ENCODE data around the gene NR3C2.

The NR3C2 gene

GRCh38 chr4:148184922-148185321 lies 257.3 kb downstream of the NR3C2 start:
- Mint-ChIP-seq H3K27me3 (no peaks in the 10 kb centered on the region), H3K36me3 (peaks cover 26% of the 10 kb centered on the region), H3K4me3 (no peak overlapping the region), H3K4me1 (peaks cover 24% of the 10 kb centered on the region), H3K9me3 (peaks cover 15% of the 10 kb centered on the region), H3K27ac (no peak overlapping the region)

GRCh38 chr4:148182230-148182911 lies 259.8 kb downstream of the NR3C2 start:
- H3K4me1 Mint-ChIP-seq, result peaks cover 24% of the 10 kb centered on the region
- peaks cover 11% of the 10 kb centered on the region for H3K36me3 Mint-ChIP-seq
- no peak overlapping the region for H3K27ac Mint-ChIP-seq
- H3K9me3 Mint-ChIP-seq, result peaks cover under 1% of the 10 kb centered on the region
- no peak overlapping the region for H3K4me3 Mint-ChIP-seq
- no peaks in the 10 kb centered on the region for H3K27me3 Mint-ChIP-seq

- no peaks in the 10 kb centered on the region for H3K27me3 Mint-ChIP-seq
- peaks cover 27% of the 10 kb centered on the region for H3K4me1 Mint-ChIP-seq
- H3K4me3 Mint-ChIP-seq, result no peak overlapping the region
- H3K36me3 Mint-ChIP-seq, result peaks cover 17% of the 10 kb centered on the region
- H3K27ac Mint-ChIP-seq, result no peak overlapping the region
- H3K9me3 Mint-ChIP-seq, result no peaks in the 10 kb centered on the region
These were observed 268.7 kb downstream of the NR3C2 start for GRCh38 chr4:148173397-148174017.

- Mint-ChIP-seq H3K9me3 (no peaks in the 10 kb centered on the region), H3K27ac (no peak overlapping the region), H3K36me3 (peaks cover 17% of the 10 kb centered on the region), H3K27me3 (no peaks in the 10 kb centered on the region), H3K4me3 (no peak overlapping the region), H3K4me1 (peaks cover 32% of the 10 kb centered on the region)
These were observed 270.6 kb downstream of the NR3C2 start for GRCh38 chr4:148171596-148171995.

- Mint-ChIP-seq H3K27ac (no peak overlapping the region), H3K27me3 (no peaks in the 10 kb centered on the region), H3K4me1 (peaks cover 37% of the 10 kb centered on the region), H3K4me3 (no peak overlapping the region), H3K9me3 (no peaks in the 10 kb centered on the region), H3K36me3 (peaks cover 17% of the 10 kb centered on the region)
These were observed 271.5 kb downstream of the NR3C2 start for GRCh38 chr4:148170408-148171365.

- Mint-ChIP-seq H3K9me3 (no peaks in the 10 kb centered on the region), H3K36me3 (peaks cover 8% of the 10 kb centered on the region), H3K27ac (no peak overlapping the region), H3K4me1 (peaks cover 22% of the 10 kb centered on the region), H3K27me3 (no peaks in the 10 kb centered on the region), H3K4me3 (no peak overlapping the region)
These were observed 276.1 kb downstream of the NR3C2 start for GRCh38 chr4:148166132-148166591.

GRCh38 chr4:148164557-148164956 lies 277.7 kb downstream of the NR3C2 start:
- no peak overlapping the region for H3K27ac Mint-ChIP-seq
- H3K9me3 Mint-ChIP-seq, result no peaks in the 10 kb centered on the region
- no peak overlapping the region for H3K4me3 Mint-ChIP-seq
- H3K4me1 Mint-ChIP-seq, result peaks cover 16% of the 10 kb centered on the region
- H3K36me3 Mint-ChIP-seq, result peaks cover 8% of the 10 kb centered on the region
- no peaks in the 10 kb centered on the region for H3K27me3 Mint-ChIP-seq

GRCh38 chr4:148162991-148163390 lies 279.2 kb downstream of the NR3C2 start:
- Mint-ChIP-seq H3K27me3 (no peaks in the 10 kb centered on the region), H3K36me3 (peaks cover 12% of the 10 kb centered on the region), H3K27ac (no peak overlapping the region), H3K4me1 (peaks cover 16% of the 10 kb centered on the region), H3K9me3 (no peaks in the 10 kb centered on the region), H3K4me3 (no peak overlapping the region)

- H3K4me1 Mint-ChIP-seq, result peaks cover 15% of the 10 kb centered on the region
- H3K9me3 Mint-ChIP-seq, result no peaks in the 10 kb centered on the region
- H3K4me3 Mint-ChIP-seq, result no peak overlapping the region
These were observed 279.7 kb downstream of the NR3C2 start for GRCh38 chr4:148162519-148162918.

GRCh38 chr4:148161601-148162000 lies 280.6 kb downstream of the NR3C2 start:
- Mint-ChIP-seq H3K9me3 (no peaks in the 10 kb centered on the region), H3K27me3 (no peaks in the 10 kb centered on the region), H3K27ac (no peak overlapping the region), H3K36me3 (peaks cover 13% of the 10 kb centered on the region), H3K4me1 (peaks cover 11% of the 10 kb centered on the region), H3K4me3 (no peak overlapping the region)

More at GRCh38 chr4:148162519-148162918, 279.7 kb downstream of the NR3C2 start:
- H3K36me3 Mint-ChIP-seq, result peaks cover 12% of the 10 kb centered on the region
- H3K27ac Mint-ChIP-seq, result no peak overlapping the region
- no peaks in the 10 kb centered on the region for H3K27me3 Mint-ChIP-seq

- Mint-ChIP-seq H3K4me1 (peaks cover 2% of the 10 kb centered on the region), H3K27ac (no peak overlapping the region), H3K27me3 (no peaks in the 10 kb centered on the region), H3K36me3 (peaks cover 13% of the 10 kb centered on the region), H3K4me3 (no peak overlapping the region), H3K9me3 (no peaks in the 10 kb centered on the region)
These were observed 282.4 kb downstream of the NR3C2 start for GRCh38 chr4:148159793-148160192.

GRCh38 chr4:148154769-148155168 lies 287.4 kb downstream of the NR3C2 start:
- no peaks in the 10 kb centered on the region for H3K4me1 Mint-ChIP-seq
- H3K9me3 Mint-ChIP-seq, result no peaks in the 10 kb centered on the region
- H3K27me3 Mint-ChIP-seq, result no peaks in the 10 kb centered on the region
- H3K4me3 Mint-ChIP-seq, result no peak overlapping the region
- H3K27ac Mint-ChIP-seq, result no peak overlapping the region
- H3K36me3 Mint-ChIP-seq, result peaks cover 19% of the 10 kb centered on the region

GRCh38 chr4:148152868-148153625 lies 289.2 kb downstream of the NR3C2 start:
- no peaks in the 10 kb centered on the region for H3K4me1 Mint-ChIP-seq
- H3K9me3 Mint-ChIP-seq, result no peaks in the 10 kb centered on the region
- H3K4me3 Mint-ChIP-seq, result no peak overlapping the region
- no peaks in the 10 kb centered on the region for H3K27me3 Mint-ChIP-seq
- H3K27ac Mint-ChIP-seq, result no peak overlapping the region
- H3K36me3 Mint-ChIP-seq, result peaks cover 18% of the 10 kb centered on the region

GRCh38 chr4:148151806-148152205 lies 290.4 kb downstream of the NR3C2 start:
- Mint-ChIP-seq H3K27me3 (no peaks in the 10 kb centered on the region), H3K4me1 (no peaks in the 10 kb centered on the region), H3K27ac (no peak overlapping the region), H3K9me3 (no peaks in the 10 kb centered on the region), H3K36me3 (peaks cover 18% of the 10 kb centered on the region), H3K4me3 (no peak overlapping the region)

GRCh38 chr4:148145475-148145874 lies 296.7 kb downstream of the NR3C2 start:
- Mint-ChIP-seq H3K9me3 (no peaks in the 10 kb centered on the region), H3K4me1 (peaks cover 4% of the 10 kb centered on the region), H3K4me3 (no peak overlapping the region), H3K27me3 (no peaks in the 10 kb centered on the region), H3K27ac (no peak overlapping the region), H3K36me3 (peaks cover 28% of the 10 kb centered on the region)

Data from activated naive CD4-positive, alpha-beta T cell treated with anti-CD3 and anti-CD28 coated beads, Interleukin-2, amount 50 U/mL, for 24 hours (primary cell).